ENCODE measurements around the gene HSBP1. TPM values are rescaled to one million over a fixed set of nuclear protein-coding genes. Genes with fewer than 3 reads are reported as not detected.

HSBP1 gene
- total RNA-seq, 1 donor from 2014 or later, result 22.0 TPM

GRCh38 chr16:83856792-83857191 is 49.0 kb downstream of the HSBP1 start:
- no peak for TF ChIP-seq CTCF (IDR thresholded peaks at IDR 0.05; ENCODE audit: insufficient read depth, low read length, poor library complexity, severe bottlenecking)
- DNase-seq (ENCODE audit: low read depth), result no peak
- H3K4me3 ChIP-seq (ENCODE audit: low read depth, low read length), result no peak overlapping the region
- peaks cover 3% of the 10 kb centered on the region for H3K27me3 ChIP-seq (ENCODE audit: control insufficient read depth, insufficient read depth, low read length)
- H3K36me3 ChIP-seq (ENCODE audit: control insufficient read depth, insufficient read depth, low read length), result no peaks in the 10 kb centered on the region

GRCh38 chr16:83859265-83859664 is 51.5 kb downstream of the HSBP1 start:
- peaks cover 3% of the 10 kb centered on the region for H3K27me3 ChIP-seq (ENCODE audit: control insufficient read depth, insufficient read depth, low read length)
- H3K36me3 ChIP-seq (ENCODE audit: control insufficient read depth, insufficient read depth, low read length), result no peaks in the 10 kb centered on the region
- TF ChIP-seq CTCF (IDR thresholded peaks at IDR 0.05; ENCODE audit: insufficient read depth, low read length, poor library complexity, severe bottlenecking), result no peak

GRCh38 chr16:83862661-83863060 is 54.9 kb downstream of the HSBP1 start:
- no peaks in the 10 kb centered on the region for H3K27me3 ChIP-seq (ENCODE audit: control insufficient read depth, insufficient read depth, low read length)

More at GRCh38 chr16:83859265-83859664, 51.5 kb downstream of the HSBP1 start:
- DNase-seq (ENCODE audit: low read depth), result no peak
- no peak overlapping the region for H3K4me3 ChIP-seq (ENCODE audit: low read depth, low read length)

GRCh38 chr16:83863682-83864081 is 55.9 kb downstream of the HSBP1 start:
- no peak for DNase-seq (ENCODE audit: low read depth)
- no peaks in the 10 kb centered on the region for H3K27me3 ChIP-seq (ENCODE audit: control insufficient read depth, insufficient read depth, low read length)
- no peak for TF ChIP-seq CTCF (IDR thresholded peaks at IDR 0.05; ENCODE audit: insufficient read depth, low read length, poor library complexity, severe bottlenecking)

More at GRCh38 chr16:83862661-83863060, 54.9 kb downstream of the HSBP1 start:
- TF ChIP-seq CTCF (IDR thresholded peaks at IDR 0.05; ENCODE audit: insufficient read depth, low read length, poor library complexity, severe bottlenecking), result no peak
- DNase-seq (ENCODE audit: low read depth), result no peak
- no peaks in the 10 kb centered on the region for H3K36me3 ChIP-seq (ENCODE audit: control insufficient read depth, insufficient read depth, low read length)
- no peak overlapping the region for H3K4me3 ChIP-seq (ENCODE audit: low read depth, low read length)

More at GRCh38 chr16:83863682-83864081, 55.9 kb downstream of the HSBP1 start:
- Histone ChIP-seq H3K4me3 (ENCODE audit: low read depth, low read length) (no peak overlapping the region), H3K36me3 (ENCODE audit: control insufficient read depth, insufficient read depth, low read length) (no peaks in the 10 kb centered on the region)

Other genes with a start within 250 kb of the HSBP1 start
- 3.4 and 3.5 TPM in 2 replicates for gene MLYCD, start 91.1 kb downstream of the HSBP1 start, total RNA-seq
- 4.4 and 8.0 TPM in 2 replicates for gene OSGIN1, start 145.3 kb downstream of the HSBP1 start, total RNA-seq
- gene NECAB2, start 160.3 kb downstream of the HSBP1 start, total RNA-seq, result not detected in 2 replicates
- not detected in 2 replicates for gene SLC38A8, start 234.8 kb downstream of the HSBP1 start, total RNA-seq